Hematopoietic multipotent progenitor cell treated with erythropoietin and hydrocortisone succinate and interleukin-3 and kit ligand, for 15 days (in vitro differentiated cells): ENCODE measurements around the gene GGT1.
"Not testable (repeated sequence)": the region's sequence is repeated elsewhere in the genome, so short reads cannot be mapped to it uniquely, and the experiment has no call there.

Source experiments
- DNase-seq: peaks from one replicate; pipeline ENCODE4 v3.0.0-alpha.2; 2015; ENCODE audit warnings: low spot score

The GGT1 gene

DNA sequence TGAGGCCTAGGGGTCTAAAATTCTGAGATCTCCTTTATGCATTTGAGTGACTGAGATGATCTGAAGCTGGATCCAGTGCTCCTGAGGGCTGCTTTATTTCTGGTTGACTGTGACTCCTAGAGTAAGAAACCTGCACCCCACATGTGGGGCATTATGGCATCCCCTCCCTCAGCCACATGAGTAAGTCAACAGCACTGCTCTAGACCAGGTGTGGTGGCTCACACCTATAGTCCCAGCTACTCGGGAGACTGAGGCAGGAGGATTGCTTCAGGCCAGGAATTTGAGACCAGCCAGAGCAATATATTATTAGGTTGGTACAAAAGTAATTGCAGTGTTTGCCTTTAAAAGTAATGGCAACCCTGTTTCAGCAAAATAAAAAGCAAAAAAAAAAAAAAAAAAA, 39.3 kb downstream of the GGT1 start:
- DNase-seq: not testable (repeated sequence)

DNA sequence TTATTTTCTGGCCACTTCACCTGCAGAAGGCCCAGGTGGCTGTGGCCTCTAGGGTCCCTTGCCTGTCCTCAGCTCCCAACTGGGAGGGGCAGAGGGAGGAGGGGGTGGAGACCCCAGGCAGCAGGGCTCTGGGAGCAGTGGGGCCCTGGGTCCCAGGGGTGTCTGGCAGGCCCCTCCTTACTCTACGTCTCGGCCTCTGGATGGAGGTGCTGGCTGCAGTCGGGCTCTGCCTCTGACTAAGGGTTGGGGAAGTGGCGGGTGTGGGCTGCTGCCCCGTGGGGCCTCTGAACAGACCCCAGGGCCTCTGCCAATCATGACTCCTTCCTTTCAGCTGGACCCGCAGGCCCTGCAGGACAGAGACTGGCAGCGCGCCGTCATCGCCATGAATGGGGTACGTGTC, 41.4 kb downstream of the GGT1 start:
- not testable (repeated sequence) for DNase-seq

DNA sequence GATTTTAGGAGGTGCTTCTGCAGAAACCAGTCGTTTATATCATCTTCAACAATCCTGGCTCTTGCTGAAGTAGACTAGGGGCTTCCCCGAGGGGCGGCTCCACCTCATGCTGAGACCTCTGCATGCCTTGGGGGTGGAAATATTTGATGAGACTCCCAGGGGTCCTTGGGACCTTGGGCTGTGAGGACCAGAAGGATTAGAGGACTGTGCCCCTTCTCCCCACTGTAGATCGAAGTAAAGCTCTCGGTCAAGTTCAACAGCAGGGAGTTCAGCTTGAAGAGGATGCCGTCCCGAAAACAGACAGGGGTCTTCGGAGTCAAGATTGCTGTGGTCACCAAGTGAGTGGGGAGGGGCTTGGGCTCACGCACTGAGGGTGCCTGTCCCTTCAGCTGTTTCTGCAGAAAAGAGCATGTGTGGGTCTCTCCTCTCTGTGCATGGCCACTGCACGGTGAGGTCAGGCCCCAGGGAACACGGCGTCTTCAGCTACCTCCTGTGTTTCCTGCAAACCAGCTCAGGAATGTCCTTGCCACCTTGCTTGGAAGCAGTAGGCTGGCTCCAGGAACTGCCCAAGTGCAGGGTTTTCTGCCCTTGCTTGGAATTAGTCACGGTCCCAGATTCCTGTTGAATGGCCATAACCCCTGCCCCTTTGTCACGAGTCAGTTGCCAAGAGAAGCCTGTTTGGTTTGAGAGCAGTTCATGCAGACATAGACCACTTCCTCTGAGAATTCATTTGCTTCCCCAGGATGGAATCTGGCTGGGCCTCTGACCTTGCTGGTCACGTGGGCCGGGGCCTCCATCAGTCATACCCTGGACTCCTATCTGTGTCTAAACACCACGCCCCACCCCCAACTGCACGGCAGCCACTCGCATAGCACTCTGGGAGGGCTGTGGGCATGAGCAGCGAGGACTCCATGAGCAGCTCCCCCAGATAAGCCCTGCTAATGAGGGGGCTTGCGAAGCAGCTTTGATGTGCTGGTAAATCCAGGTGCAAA, 42.7 kb downstream of the GGT1 start:
- DNase-seq: not testable (repeated sequence)

DNA sequence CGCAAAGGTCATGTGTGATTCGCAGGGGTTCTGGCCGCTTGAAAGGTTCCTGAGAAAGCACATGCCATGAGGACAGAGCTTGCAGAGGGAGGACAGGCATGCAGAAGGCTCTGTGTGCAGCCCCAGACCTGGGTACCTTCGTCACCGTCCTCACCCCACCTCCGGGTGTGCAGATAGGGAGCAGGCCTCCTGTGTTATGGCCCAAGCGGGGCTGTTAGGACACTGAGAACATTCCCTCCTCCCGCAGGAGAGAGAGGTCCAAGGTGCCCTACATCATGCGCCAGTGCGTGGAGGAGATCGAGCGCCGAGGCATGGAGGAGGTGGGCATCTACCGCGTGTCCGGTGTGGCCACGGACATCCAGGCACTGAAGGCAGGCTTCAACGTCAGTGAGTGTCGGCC, 43.8 kb downstream of the GGT1 start:
- DNase-seq: not testable (repeated sequence)

DNA sequence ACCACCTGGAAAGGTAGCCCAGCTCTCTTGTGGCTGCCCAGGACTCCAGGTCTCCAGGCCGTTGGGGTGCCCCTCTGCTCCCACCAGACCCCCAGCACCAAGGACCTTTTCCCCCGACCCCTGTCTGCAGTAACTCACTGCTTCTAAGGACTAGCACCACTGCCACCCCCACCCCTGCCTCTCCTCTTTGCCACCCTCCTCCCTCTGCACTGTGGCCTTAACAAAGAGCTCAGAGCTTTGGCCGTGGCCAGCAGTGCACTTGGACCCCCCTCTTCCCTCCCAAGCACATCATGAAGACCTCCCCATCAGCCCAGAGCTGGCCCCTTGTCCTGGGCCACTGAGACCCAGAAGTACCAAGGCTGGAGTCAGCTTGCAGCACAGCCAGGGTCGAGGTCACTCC, 46.4 kb downstream of the GGT1 start:
- DNase-seq: not testable (repeated sequence)

DNA sequence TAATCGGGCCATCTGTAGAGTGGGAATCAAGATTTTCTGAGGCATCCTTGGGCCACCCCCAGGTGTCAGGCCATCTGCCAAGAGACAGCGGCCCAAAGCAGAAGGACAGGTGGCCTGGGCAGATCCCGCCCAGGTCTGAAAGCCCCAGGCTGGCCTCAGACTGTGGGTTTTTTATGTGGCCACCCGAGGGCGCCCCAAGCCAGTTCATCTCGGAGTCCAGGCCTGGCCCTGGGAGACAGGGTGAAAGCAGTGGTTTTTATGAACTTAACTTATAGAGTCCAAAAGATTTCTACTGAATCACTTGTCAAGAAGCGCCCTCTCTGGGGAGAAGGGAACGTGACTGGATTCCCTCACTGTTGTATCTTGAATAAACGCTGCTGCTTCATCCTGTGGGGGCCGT, 47.9 kb downstream of the GGT1 start:
- DNase-seq: not testable (repeated sequence)

DNA sequence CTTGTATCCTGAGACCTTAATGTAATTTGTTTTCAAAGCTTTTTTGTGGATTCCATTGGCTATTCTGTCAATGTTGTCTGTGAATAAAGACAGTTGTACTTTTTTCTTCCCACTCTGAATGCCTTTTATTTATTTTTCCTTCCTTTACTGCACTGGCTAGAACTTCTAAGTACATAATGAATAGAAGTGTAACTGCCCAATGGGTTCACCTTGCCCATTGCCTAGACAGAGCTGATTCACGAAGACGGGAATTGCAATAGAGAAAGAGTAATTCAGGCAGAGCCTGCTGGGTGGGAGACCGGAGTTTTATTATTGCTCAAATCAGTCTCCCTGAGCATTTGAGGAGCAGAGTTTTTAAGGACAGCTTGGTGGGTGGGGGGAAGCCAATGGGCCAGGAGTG, 62.4 kb downstream of the GGT1 start:
- not testable (repeated sequence) for DNase-seq

DNA sequence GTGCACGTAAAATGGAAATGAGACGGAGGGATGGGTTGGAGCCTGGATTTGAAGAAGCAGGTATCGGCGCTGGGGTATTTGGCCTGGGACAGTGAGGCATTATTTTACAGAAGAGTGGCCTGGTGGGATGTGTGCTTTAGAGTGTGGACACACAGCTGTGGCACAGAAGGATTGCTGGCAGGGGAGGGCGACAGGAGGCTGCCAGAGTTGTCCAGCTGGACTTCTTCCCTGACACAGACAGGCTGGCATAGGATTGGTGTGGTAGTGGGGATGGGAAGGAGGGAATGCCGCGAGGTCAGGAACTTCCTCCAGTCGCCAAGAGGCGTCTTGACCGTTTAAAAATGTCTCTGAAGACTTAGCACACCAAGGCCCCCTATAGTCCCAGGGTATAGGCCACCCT, 64.9 kb downstream of the GGT1 start:
- not testable (repeated sequence) for DNase-seq

DNA sequence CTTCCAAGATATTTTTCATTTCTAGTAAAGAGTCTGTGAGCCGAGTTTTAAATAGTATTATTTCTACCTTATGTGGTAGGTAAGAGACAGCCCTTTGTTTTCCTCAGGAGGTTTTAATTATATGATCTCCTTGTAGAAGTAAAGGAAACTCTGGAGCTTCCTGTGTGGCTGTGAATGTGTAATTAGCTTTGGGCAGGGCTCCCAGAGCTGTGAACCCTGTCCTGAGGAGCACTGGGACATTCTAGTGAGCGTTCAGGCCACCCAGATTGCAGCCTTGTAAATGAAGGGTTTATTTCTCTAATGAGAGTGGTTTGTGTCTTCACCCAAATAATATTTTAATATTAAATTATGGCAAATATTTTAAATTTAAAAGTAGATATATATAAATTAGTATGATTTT, 69.5 kb downstream of the GGT1 start:
- not testable (repeated sequence) for DNase-seq
